ENCODE data around the gene PDE7B.

The PDE7B gene

GRCh38 chr6:136020691-136021090, 169.2 kb downstream of the PDE7B start:
- in situ Hi-C loops (cut with HindIII; ENCODE audit: low sequenced_read_pairs), result no loop called here

GRCh38 chr6:136022224-136022874, 170.8 kb downstream of the PDE7B start:
- in situ Hi-C loops (cut with HindIII; ENCODE audit: low sequenced_read_pairs), result no loop called here

- in situ Hi-C loops (cut with HindIII; ENCODE audit: low sequenced_read_pairs), result no loop called here
Observed at GRCh38 chr6:136024711-136025110, 173.2 kb downstream of the PDE7B start.

GRCh38 chr6:136025736-136026135, 174.2 kb downstream of the PDE7B start:
- in situ Hi-C loops (cut with HindIII; ENCODE audit: low sequenced_read_pairs), result no loop called here

GRCh38 chr6:136030131-136030530, 178.6 kb downstream of the PDE7B start:
- in situ Hi-C loops (cut with HindIII; ENCODE audit: low sequenced_read_pairs), result no loop called here

- in situ Hi-C loops (cut with HindIII; ENCODE audit: low sequenced_read_pairs), result no loop called here
Observed at GRCh38 chr6:136031982-136032381, 180.5 kb downstream of the PDE7B start.

GRCh38 chr6:136033416-136033815, 181.9 kb downstream of the PDE7B start:
- in situ Hi-C loops (cut with HindIII; ENCODE audit: low sequenced_read_pairs), result no loop called here

- in situ Hi-C loops (cut with HindIII; ENCODE audit: low sequenced_read_pairs), result no loop called here
Observed at GRCh38 chr6:136034422-136034821, 182.9 kb downstream of the PDE7B start.

- in situ Hi-C loops (cut with HindIII; ENCODE audit: low sequenced_read_pairs), result no loop called here
Observed at GRCh38 chr6:136035378-136036070, 184.0 kb downstream of the PDE7B start.

- in situ Hi-C loops (cut with HindIII; ENCODE audit: low sequenced_read_pairs), result no loop called here
Observed at GRCh38 chr6:136036071-136036380, 184.5 kb downstream of the PDE7B start.

GRCh38 chr6:136036601-136037000, 185.1 kb downstream of the PDE7B start:
- in situ Hi-C loops (cut with HindIII; ENCODE audit: low sequenced_read_pairs), result no loop called here

- in situ Hi-C loops (cut with HindIII; ENCODE audit: low sequenced_read_pairs), result no loop called here
Observed at GRCh38 chr6:136037242-136037875, 185.9 kb downstream of the PDE7B start.

- in situ Hi-C loops (cut with HindIII; ENCODE audit: low sequenced_read_pairs), result no loop called here
Observed at GRCh38 chr6:136037876-136038460, 186.5 kb downstream of the PDE7B start.

- in situ Hi-C loops (cut with HindIII; ENCODE audit: low sequenced_read_pairs), result no loop called here
Observed at GRCh38 chr6:136038531-136038930, 187.0 kb downstream of the PDE7B start.

- in situ Hi-C loops (cut with HindIII; ENCODE audit: low sequenced_read_pairs), result no loop called here
Observed at GRCh38 chr6:136039185-136039584, 187.7 kb downstream of the PDE7B start.

GRCh38 chr6:136050475-136050874, 199.0 kb downstream of the PDE7B start:
- in situ Hi-C loops (cut with HindIII; ENCODE audit: low sequenced_read_pairs), result no loop called here

GRCh38 chr6:136051140-136051775, 199.8 kb downstream of the PDE7B start:
- in situ Hi-C loops (cut with HindIII; ENCODE audit: low sequenced_read_pairs), result no loop called here

- in situ Hi-C loops (cut with HindIII; ENCODE audit: low sequenced_read_pairs), result no loop called here
Observed at GRCh38 chr6:136052031-136052430, 200.5 kb downstream of the PDE7B start.

- in situ Hi-C loops (cut with HindIII; ENCODE audit: low sequenced_read_pairs), result loop anchor here (5.0 kb wide), 1 partner anchor 58 kb away; no protein-coding TSS in a partner anchor
Observed at GRCh38 chr6:136058852-136059251, 207.4 kb downstream of the PDE7B start.

GRCh38 chr6:136059308-136059707, 207.8 kb downstream of the PDE7B start:
- in situ Hi-C loops (cut with HindIII; ENCODE audit: low sequenced_read_pairs), result loop anchor here (5.0 kb wide), 1 partner anchor 58 kb away; no protein-coding TSS in a partner anchor

GRCh38 chr6:136060052-136060451, 208.6 kb downstream of the PDE7B start:
- in situ Hi-C loops (cut with HindIII; ENCODE audit: low sequenced_read_pairs), result no loop called here
